Daoy (cell line): ENCODE data around the gene MT1X. TPM values are rescaled to one million over a fixed set of nuclear protein-coding genes. Genes with fewer than 3 reads are reported as not detected.
"Not testable (repeated sequence)": the region's sequence is repeated elsewhere in the genome, so short reads cannot be mapped to it uniquely, and the experiment has no call there.

Experiments used
- DNase-seq: peaks from one replicate; pipeline ENCODE4 v3.0.0-alpha.2; 2015; ENCODE audit warnings: low read depth
- total RNA-seq: library from RNA; depleted of rRNA; stranded (reverse); fragments of >200 nt; shearing (Covaris generic); gene quantifications from 2 replicates; pipeline ENCODE4 v1.2.3, GENCODE V29; 2014

MT1X gene
- total RNA-seq, 1 experiment from 2014 or later: 106 TPM

GRCh38 chr16:56653218-56653617, 29.1 kb upstream of the MT1X start:
- DNase-seq: no peak

GRCh38 chr16:56657555-56658326, 24.5 kb upstream of the MT1X start, which contains the start of gene MT1F:
MT1F (plus strand) TSS chr16:56657959; CDS start chr16:56658059, 100 bp downstream.
- peak; percentile 61 for DNase-seq

- DNase-seq: no peak
Measured at GRCh38 chr16:56658327-56658875, 23.9 kb upstream of the MT1X start.

- no peak for DNase-seq
Measured at GRCh38 chr16:56662357-56663354, 19.6 kb upstream of the MT1X start.

DNA sequence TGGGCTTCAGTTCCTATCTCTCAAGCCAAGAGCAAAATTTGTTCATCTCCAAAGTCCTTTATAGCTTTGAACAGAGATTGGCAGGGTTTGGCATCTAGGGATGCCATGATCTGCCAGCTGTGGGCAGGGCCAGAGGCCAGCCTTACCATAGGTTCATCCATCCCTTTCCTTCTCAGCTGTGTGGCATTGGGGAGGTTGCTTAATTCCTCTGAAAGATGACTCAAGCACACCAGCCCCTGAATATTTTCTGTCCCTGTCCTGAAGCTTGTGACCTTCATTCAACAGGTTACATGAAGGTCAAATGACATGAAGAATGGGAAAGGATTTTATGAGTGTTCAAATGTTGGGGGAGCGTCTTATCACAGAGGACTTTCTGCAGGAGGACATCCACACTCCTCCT, 17.8 kb upstream of the MT1X start:
- DNase-seq: no peak

DNA sequence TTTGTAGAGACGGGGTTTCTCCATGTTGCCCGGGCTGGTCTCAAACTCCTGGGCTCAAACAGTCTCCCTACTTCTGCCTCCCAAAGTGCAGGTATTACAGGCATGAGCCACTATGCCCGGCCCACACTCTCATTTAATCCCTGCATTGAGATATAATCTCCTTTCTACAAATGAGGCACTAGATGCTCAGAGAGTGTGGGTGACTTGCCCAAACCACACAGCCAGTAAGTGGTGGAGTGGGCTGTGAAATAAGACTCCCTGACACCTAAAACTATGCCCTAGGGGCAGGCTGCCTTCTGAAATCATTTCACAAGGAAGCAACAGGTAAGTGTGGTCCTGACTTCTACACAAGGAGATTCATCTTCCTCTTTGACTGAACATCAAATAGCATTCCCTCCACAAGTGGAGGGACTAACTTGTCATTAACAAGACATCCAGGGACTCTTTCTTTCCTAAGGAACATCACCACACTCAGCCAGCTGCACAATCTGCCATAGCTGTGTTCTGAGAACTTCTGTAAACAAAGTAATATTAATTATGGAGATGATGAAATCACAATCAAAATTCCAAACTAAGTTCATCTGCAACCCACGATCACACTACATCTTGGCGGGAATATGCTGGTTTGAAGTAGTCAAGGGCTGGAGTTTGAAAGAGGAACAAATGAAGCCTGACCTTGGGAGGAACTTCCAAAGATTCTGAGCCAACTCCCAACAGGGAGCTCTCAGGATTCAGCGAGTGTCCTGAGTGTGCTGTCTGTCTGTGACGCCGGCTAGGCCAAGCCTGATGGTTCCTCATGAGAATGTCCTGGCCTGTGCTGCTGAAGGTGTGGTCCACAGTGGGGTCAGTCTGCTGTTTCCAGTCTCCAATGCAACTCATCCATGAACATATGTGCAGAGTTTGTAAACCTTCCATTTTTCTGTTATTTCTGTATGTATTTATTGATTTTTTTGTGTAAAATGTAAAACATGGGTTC, 16.7 kb upstream of the MT1X start:
- not testable (repeated sequence) for DNase-seq

DNA sequence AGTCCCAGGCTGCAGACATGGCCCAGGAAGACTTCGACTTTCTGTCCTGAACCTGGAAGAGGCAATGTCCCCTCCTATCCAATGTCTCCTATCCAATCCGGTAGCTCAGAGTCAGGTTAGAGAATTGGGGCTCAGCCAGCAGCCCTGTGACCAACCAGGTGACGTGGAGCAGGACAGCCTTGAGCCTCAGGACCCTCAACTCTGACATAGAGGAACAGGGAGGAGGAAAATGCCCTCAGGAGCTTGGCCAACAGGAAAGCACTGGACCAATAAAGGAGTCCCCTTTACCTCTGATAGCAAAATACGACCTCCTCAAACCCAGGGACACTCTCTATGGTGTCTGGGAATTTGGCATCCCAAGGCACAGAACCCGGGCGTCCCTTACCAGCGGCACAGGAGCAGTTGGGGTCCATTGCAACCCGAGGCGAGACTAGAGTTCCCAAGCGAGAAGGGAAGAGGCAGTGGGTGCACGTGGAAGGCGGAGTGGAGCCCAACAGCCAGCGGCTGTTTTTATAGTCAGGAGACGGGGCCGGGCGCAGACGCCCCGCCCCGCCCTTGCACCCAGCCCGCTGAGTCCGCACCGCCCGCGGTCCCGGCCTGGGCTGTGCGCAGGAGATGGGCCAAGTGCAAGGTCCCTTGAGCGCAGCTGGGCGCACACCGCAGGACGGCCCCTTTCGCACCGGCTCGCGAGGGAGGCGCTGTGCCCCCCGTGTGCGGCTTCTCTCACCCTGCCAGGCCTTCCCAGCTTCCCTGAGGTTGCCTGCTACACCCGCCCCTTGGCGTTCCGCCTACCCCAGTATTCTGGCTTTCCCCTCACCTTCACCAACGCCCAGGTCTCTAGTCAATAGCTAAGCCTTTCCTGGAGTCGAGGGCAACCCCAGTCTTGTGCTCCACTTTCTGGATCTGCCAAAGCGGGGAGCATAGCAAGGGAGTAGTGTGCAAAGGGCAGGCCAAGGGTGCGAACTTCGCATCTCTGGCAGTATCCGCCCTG, 14.4 kb upstream of the MT1X start, which contains the start of gene MT1G:
MT1G (minus strand) TSS at position 485 of the 991 bp plus-strand sequence; CDS start at position 413, 72 bp downstream.
- peak; percentile 48 for DNase-seq

DNA sequence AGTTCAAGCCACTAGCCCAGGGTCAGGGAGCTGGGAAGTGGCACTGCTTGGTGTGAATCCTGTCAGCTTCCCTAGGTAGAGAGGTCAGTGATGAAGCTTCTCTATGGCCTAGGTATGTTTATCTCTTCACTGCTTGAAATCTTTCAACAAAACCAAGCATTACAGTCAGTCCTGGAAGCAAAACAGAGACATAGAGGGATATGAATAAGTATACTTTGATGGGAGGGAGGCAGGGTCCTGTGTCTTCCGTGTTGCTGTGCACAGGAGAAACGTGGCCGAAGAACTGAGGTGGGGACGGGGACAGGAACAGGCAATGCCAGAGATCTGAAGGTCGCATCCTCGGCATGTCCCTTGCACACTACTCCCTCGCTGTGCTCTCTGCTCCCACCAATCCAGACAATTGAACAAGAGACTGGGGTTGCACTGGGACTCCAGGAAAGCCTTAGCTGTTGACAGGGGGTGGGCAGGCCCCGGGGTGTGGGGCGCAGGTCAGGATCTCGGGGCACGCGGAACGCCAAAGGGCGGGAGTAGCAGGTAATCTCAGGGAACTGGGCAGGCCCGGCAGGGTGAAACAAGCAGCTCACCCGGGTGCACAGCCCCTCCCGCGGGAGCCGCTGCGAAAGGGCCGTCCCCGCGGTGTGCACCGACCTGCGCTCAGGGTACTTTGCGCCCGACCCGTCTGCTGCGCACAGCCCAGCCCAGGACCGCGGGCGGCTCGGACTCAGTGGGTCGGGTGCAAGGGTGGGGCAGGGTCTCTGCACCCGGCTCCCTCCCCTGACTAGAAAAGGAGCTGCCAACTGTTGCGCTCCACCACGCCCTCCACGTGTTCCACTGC, 13.0 kb upstream of the MT1X start, which contains the start of gene MT1H:
MT1H (plus strand) TSS at position 810 of the 835 bp plus-strand sequence. CDS start 71 bp downstream, outside the sequence.
- no peak for DNase-seq

DNA sequence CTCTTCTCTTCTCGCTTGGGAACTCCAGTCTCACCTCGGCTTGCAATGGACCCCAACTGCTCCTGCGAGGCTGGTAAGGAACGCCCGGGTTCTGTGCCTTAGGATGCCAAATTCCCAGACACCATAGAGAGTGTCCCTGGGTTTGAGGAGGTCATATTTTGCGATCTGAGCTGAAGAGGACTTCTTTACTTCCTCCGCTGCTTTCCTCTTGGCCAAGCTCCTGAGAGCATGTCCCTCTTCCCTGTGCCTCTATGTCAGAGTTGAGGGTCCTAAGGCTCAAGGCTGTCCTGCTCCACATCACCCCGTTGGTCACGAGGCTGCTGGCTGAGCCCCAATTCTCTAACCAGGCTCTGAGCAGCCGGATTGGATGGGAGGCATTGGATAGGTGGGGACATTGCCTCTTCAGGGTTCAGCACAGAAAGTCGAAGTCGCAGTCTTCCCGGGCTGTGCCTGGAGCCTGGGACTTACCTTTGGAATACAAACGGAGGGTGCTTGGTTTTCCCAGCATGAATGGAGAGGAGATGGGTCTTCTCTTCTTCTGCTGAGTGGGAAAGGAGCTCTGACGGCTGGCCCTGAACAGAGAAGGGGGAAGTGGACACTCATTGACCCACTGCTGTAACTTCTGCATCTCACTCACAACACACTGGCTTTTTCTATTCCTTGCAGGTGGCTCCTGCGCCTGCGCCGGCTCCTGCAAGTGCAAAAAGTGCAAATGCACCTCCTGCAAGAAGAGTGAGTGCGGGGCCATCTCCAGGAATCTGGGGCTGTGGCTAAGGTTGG, 12.2 kb upstream of the MT1X start:
- DNase-seq: no peak

DNA sequence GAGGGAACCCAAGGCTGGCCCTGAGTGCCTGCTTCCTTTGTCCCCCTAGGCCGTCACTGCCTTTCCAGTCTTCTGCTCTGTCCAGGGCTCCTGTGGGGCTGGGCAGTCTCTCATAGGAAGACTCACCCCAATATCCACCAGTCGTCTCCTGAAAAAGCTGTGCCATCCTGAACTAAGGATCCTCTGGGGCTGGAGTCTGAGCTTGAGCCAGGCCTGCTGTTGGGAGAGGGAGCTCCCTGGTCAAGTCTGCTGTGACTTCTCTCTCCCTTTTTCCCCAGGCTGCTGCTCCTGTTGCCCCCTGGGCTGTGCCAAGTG, 11.7 kb upstream of the MT1X start:
- no peak for DNase-seq

DNA sequence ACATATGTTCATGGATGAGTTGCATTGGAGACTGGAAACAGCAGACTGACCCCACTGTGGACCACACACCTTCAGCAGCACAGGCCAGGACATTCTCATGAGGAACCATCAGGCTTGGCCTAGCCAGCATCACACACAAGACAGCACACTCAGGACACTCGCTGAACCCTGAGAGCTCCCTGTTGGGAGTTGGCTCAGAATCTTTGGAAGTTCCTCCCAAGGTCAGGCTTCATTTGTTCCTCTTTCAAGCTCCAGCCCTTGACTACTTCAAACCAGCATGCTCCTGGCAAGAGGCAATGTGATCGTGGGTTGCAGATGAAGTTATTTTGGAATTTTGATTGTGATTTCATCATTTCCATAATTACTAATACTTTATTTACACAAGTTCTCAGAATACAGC, 10.6 kb upstream of the MT1X start:
- DNase-seq: not testable (repeated sequence)

GRCh38 chr16:56672171-56672570, 10.1 kb upstream of the MT1X start:
- not testable (repeated sequence) for DNase-seq

GRCh38 chr16:56672761-56673536, 9.3 kb upstream of the MT1X start:
- DNase-seq: no peak

DNA sequence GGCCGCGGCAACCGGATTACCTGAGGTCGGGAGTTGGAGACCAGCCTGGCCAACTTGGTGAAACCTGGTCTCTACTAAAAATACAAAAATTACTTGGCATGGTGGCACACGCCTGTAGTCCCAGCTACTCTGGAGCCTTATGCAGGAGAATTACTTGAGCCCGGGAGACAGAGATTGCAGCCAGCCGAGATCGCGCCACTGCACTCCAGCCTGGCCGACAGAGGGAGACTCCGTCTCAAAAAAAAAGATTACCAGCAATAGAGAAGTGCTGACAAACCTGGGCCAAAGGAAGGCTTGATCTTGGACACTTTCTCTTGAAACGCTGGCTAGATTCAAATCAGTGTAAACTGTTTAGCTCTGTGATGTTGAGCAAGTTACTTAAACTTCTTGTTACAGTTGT, 8.3 kb upstream of the MT1X start:
- no peak for DNase-seq

DNA sequence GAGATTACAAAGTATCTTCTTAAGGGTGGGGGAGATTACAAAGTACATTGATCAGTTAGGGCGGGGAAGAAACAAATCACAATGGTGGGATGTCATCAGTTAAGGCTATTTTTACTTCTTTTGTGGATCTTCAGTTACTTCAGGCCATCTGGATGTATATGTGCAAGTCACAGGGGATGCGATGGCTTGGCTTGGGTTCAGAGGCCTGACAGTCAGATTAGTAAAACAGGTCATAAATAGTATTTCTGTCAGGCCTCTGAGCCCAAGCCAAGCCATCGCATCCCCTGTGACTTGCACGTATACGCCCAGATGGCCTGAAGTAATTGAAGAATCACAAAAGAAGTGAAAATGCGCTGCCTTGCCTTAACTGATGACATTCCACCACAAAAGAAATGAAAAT, 7.7 kb upstream of the MT1X start:
- not testable (repeated sequence) for DNase-seq

DNA sequence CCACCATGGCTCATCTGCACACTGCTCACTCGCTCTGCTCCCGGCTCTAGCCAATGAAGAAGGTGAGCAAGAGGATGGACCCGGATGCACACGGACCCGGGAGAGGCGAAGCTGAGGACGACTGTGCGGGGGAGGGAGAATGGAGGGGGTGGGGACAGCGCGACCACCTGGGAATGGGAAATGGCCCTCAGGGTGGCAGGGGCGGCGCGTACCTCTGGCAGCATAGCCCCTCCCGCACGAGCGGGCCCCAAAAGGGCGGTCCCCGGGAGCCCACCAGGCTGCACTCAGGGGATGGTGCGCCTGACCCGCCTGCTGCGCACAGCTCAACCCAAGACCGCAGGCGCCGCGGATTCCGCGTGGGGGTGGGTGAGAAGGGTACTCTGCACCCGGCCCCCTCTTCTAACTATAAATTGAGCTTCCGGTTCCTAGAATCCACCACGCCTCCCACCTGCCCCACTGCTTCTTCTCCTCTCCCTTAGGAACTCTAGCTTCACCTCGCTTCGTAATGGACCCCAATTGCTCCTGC, 6.5 kb upstream of the MT1X start:
- no peak for DNase-seq

DNA sequence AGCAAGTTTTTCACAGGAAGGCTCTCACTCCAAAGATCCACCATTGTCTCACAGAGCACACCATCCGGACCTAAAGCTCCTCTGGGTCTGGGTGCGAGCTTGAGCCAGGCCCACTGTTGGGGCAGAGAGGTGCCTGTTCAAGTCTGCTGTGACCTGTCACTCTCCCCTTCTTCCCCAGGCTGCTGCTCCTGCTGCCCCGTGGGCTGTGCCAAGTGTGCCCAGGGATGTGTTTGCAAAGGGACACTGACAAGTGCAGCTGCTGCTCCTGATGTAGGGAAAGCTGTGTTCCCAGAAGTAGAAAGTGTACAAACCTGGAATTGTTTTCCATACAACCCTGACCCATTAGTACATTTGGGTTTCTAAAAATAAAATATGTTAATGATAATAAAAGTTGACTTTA, 4.8 kb upstream of the MT1X start:
- no peak for DNase-seq
